PFSK-1 (cell line): ENCODE results near the gene FLNA.

ENCODE experiments used
- POLR2AphosphoS5 ChIP-seq: IDR thresholded peaks from 2 replicates; pipeline ENCODE4 v1.6.1; 2012; ENCODE audit warnings: low read depth, mild to moderate bottlenecking, control low read depth, low read length, moderate library complexity
- REST ChIP-seq, 2 experiments: IDR thresholded peaks; 2 replicates each; pipeline versions ENCODE4 v1.6.1 to v1.8.0; 2011 to 2012; ENCODE audit warnings: low read depth in 2 of 2, low read length in 2 of 2, control low read depth in 1 of 2, inconsistent platforms in 1 of 2, mild to moderate bottlenecking in 1 of 2, moderate library complexity in 1 of 2; ENCODE audit not compliant: insufficient read depth in 1 of 2
- SIN3A ChIP-seq: IDR thresholded peaks from 2 replicates; pipeline ENCODE4 v1.6.1; 2012; ENCODE audit warnings: mild to moderate bottlenecking, low read length, moderate library complexity, borderline replicate concordance; ENCODE audit not compliant: insufficient read depth
- TAF1 ChIP-seq: IDR thresholded peaks from 2 replicates; pipeline ENCODE4 v1.6.1; 2012; ENCODE audit warnings: low read length, control low read depth, borderline replicate concordance; ENCODE audit not compliant: insufficient read depth

GRCh38 chrX:154323537-154323936 is 50.9 kb downstream of the FLNA start:
- TF ChIP-seq POLR2AphosphoS5 (no peak), SIN3A (no peak), TAF1 (no peak), REST (IDR thresholded peaks at IDR 0.05; ENCODE audit: insufficient read depth in 1 of 2, low read depth in 2 of 2, low read length in 2 of 2) (no peak)
